T-cell (primary cell): ENCODE data around the gene PIEZO2. TPM values are rescaled to one million over a fixed set of nuclear protein-coding genes. Genes with fewer than 3 reads are reported as not detected.

Experiments
- ATAC-seq, 4 experiments: fragments of 200-7000 bp in 3 of 4; fragments of 150-1000 bp in 1 of 4; cut with Tn5 transposase; replicated peaks in 1 of 4; 1 replicate in 3 of 4; 2 replicates in 1 of 4; pipeline ENCODE4 v1.10.0; 2021; ENCODE audit warnings: moderate library complexity in 3 of 4, mild to moderate bottlenecking in 2 of 4, moderate number of reproducible peaks in 1 of 4
- CTCF ChIA-PET, 2 donors: fragments of 300-600 bp; sonication (Branson Sonifier 250); formaldehyde crosslinking; loops; one replicate each; lab custom pipeline; 2022; ENCODE audit warnings: antibody characterized with exemption in 2 of 2; lab: Charles Lee
- POLR2A ChIA-PET, 2 donors: fragments of 300-600 bp; sonication (Branson Sonifier 250); formaldehyde crosslinking; loops; one replicate each; lab custom pipeline; 2022; ENCODE audit warnings: antibody characterized with exemption in 2 of 2; lab: Charles Lee
- DNase-seq, 35 experiments: peaks; one replicate each; pipeline versions ENCODE4 v3.0.0 to v3.0.0-alpha.2; 2013 to 2023
- H3K27ac ChIP-seq: one replicate; pipeline ENCODE4 v1.5.1; 2013; ENCODE audit warnings: low read length
- H3K27me3 ChIP-seq, 2 experiments: replicated peaks in 1 of 2; 1 replicate in 1 of 2; 2 replicates in 1 of 2; pipeline versions ENCODE4 v1.6.1 to v1.7.0; 2013; ENCODE audit warnings: low read length in 1 of 2, mixed read lengths in 1 of 2; ENCODE audit not compliant: control insufficient read depth in 2 of 2, insufficient read depth in 2 of 2; ENCODE audit errors: extremely low read depth in 1 of 2
- H3K36me3 ChIP-seq, 2 donors: 1 replicate in 1 of 2; 2 replicates in 1 of 2; pipeline versions ENCODE4 v1.6.1 to v1.7.0; 2013; ENCODE audit warnings: low read length in 1 of 2; ENCODE audit not compliant: control insufficient read depth in 2 of 2, insufficient read depth in 1 of 2; ENCODE audit errors: extremely low read depth in 1 of 2
- H3K4me1 ChIP-seq, 2 experiments: 1 replicate in 1 of 2; 2 replicates in 1 of 2; pipeline versions ENCODE4 v1.6.1 to v1.7.0; 2013; ENCODE audit warnings: low read length in 2 of 2, mixed read lengths in 1 of 2; ENCODE audit not compliant: insufficient read depth in 2 of 2, control insufficient read depth in 1 of 2; ENCODE audit errors: extremely low read depth in 1 of 2
- H3K4me3 ChIP-seq, 2 donors: 1 replicate in 1 of 2; 2 replicates in 1 of 2; pipeline versions ENCODE4 v1.5.1 to v1.7.0; 2013; ENCODE audit warnings: mild to moderate bottlenecking in 2 of 2, low read length in 1 of 2, moderate library complexity in 1 of 2; ENCODE audit not compliant: control insufficient read depth in 1 of 2; ENCODE audit errors: extremely low read depth in 1 of 2
- H3K9me3 ChIP-seq: 2 replicates; pipeline ENCODE4 v1.7.0; 2013
- H3K27ac Mint-ChIP-seq, 2 donors: one replicate each; pipeline ENCODE4 v1.8.0; 2020 to 2021; ENCODE audit warnings: mild to moderate bottlenecking in 2 of 2, mixed read lengths in 2 of 2
- H3K27me3 Mint-ChIP-seq, 2 donors: one replicate each; pipeline ENCODE4 v1.8.0; 2021 to 2022; ENCODE audit warnings: mixed read lengths in 2 of 2
- H3K36me3 Mint-ChIP-seq: one replicate; pipeline ENCODE4 v1.8.0; 2021; ENCODE audit warnings: mixed read lengths
- H3K4me1 Mint-ChIP-seq, 3 donors: one replicate each; pipeline ENCODE4 v1.8.0; 2020 to 2022; ENCODE audit warnings: mixed read lengths in 3 of 3, mild to moderate bottlenecking in 1 of 3
- H3K4me3 Mint-ChIP-seq, 3 donors: one replicate each; pipeline ENCODE4 v1.8.0; 2020 to 2022; ENCODE audit warnings: mild to moderate bottlenecking in 3 of 3, mixed read lengths in 3 of 3, moderate library complexity in 3 of 3
- H3K9me3 Mint-ChIP-seq, 3 donors: one replicate each; pipeline ENCODE4 v1.8.0; 2020 to 2022; ENCODE audit warnings: mixed read lengths in 3 of 3
- WGBS: methylation state at CpG from one replicate; pipeline ENCODE4 v1.1.5; 2013; ENCODE audit warnings: missing lambda C conversion rate; ENCODE audit not compliant: insufficient coverage; 5-methylcytosine and 5-hydroxymethylcytosine counted together
- total RNA-seq, 35 experiments: library from RNA in 6 of 35; stranded (reverse) in 6 of 35; fragments of 120-200 nt in 1 of 35; gene quantifications; one replicate each; pipeline versions ENCODE4 v1.2.1 to v1.2.4 and lab custom pipeline; 2013 to 2026

The PIEZO2 gene
- total RNA-seq, 5 donors from 2014 or later (not counting 1 experiment from before 2014, with no cell fraction given) = 0.05 to 0.90 (median 0.21) TPM; not detected in 1

GRCh38 chr18:11081009-11081532 is 68.3 kb downstream of the PIEZO2 start:
- Histone ChIP-seq H3K27me3 (no peaks in the 10 kb centered on the region), H3K9me3 (no peaks in the 10 kb centered on the region), H3K27ac (no peak overlapping the region), H3K4me1 (no peaks in the 10 kb centered on the region), H3K4me3 (no peak overlapping the region), H3K36me3 (no peaks in the 10 kb centered on the region)
- ChIA-PET CTCF (interaction anchor here in 1 of 2 donors (0.7 kb wide), 1 partner anchor 9 kb away, joined by 4 read pairs; no protein-coding TSS in a partner anchor), POLR2A (no interaction called here)
- Mint-ChIP-seq H3K9me3 (no peaks in the 10 kb centered on the region), H3K4me3 (no peak overlapping the region), H3K27ac (no peak overlapping the region), H3K4me1 (no peaks in the 10 kb centered on the region), H3K27me3 (peaks cover 2 to 7% of the 10 kb centered on the region in 2 donors), H3K36me3 (no peaks in the 10 kb centered on the region)
- no CpG with 5 or more reads among the region's 2 CpGs for WGBS
- no peak for DNase-seq
- ATAC-seq = no peak

GRCh38 chr18:11078491-11078890 is 70.9 kb downstream of the PIEZO2 start:
- ChIA-PET CTCF (no interaction called here), POLR2A (no interaction called here)
- no peak overlapping the region for H3K4me3 Mint-ChIP-seq
- no peak overlapping the region for H3K4me3 ChIP-seq
- WGBS = no CpG with 5 or more reads among the region's 4 CpGs
- no peak for ATAC-seq
- H3K27ac Mint-ChIP-seq = no peak overlapping the region
- H3K4me1 Mint-ChIP-seq = no peaks in the 10 kb centered on the region
- DNase-seq = no peak
- no peaks in the 10 kb centered on the region for H3K27me3 ChIP-seq
- H3K27me3 Mint-ChIP-seq = peaks cover 2 to 7% of the 10 kb centered on the region in 2 donors
- no peak overlapping the region for H3K27ac ChIP-seq
- H3K9me3 ChIP-seq = no peaks in the 10 kb centered on the region
- no peaks in the 10 kb centered on the region for H3K36me3 Mint-ChIP-seq
- H3K4me1 ChIP-seq = no peaks in the 10 kb centered on the region
- H3K9me3 Mint-ChIP-seq = no peaks in the 10 kb centered on the region
- no peaks in the 10 kb centered on the region for H3K36me3 ChIP-seq

- Histone ChIP-seq H3K9me3 (no peaks in the 10 kb centered on the region), H3K27ac (no peak overlapping the region), H3K4me3 (no peak overlapping the region), H3K36me3 (no peaks in the 10 kb centered on the region), H3K4me1 (no peaks in the 10 kb centered on the region), H3K27me3 (no peaks in the 10 kb centered on the region)
- no peak for DNase-seq
- no peaks in the 10 kb centered on the region for H3K4me1 Mint-ChIP-seq
- ATAC-seq = no peak
- 100% methylated on average over 1 of the region's 5 CpGs for WGBS
- no peaks in the 10 kb centered on the region for H3K27me3 Mint-ChIP-seq
- ChIA-PET CTCF (no interaction called here), POLR2A (no interaction called here)
- H3K4me3 Mint-ChIP-seq = no peak overlapping the region
- H3K36me3 Mint-ChIP-seq = no peaks in the 10 kb centered on the region
- H3K27ac Mint-ChIP-seq = no peak overlapping the region
- H3K9me3 Mint-ChIP-seq = no peaks in the 10 kb centered on the region
Measured at GRCh38 chr18:11077548-11078187, 71.7 kb downstream of the PIEZO2 start.

GRCh38 chr18:11074889-11075288 is 74.5 kb downstream of the PIEZO2 start:
- no peaks in the 10 kb centered on the region for H3K4me1 ChIP-seq
- Mint-ChIP-seq H3K36me3 (no peaks in the 10 kb centered on the region), H3K27ac (no peak overlapping the region), H3K4me1 (no peaks in the 10 kb centered on the region), H3K9me3 (no peaks in the 10 kb centered on the region), H3K4me3 (no peak overlapping the region), H3K27me3 (no peaks in the 10 kb centered on the region)
- CTCF ChIA-PET = no interaction called here
- H3K36me3 ChIP-seq = no peaks in the 10 kb centered on the region
- no peaks in the 10 kb centered on the region for H3K27me3 ChIP-seq
- ATAC-seq (no peak), DNase-seq (no peak)
- H3K4me3 ChIP-seq = no peak overlapping the region
- no peaks in the 10 kb centered on the region for H3K9me3 ChIP-seq
- 60% methylated on average over 1 of the region's 5 CpGs for WGBS
- POLR2A ChIA-PET = no interaction called here
- H3K27ac ChIP-seq = no peak overlapping the region

- H3K9me3 Mint-ChIP-seq = no peaks in the 10 kb centered on the region
- ChIA-PET POLR2A (no interaction called here), CTCF (no interaction called here)
- no peaks in the 10 kb centered on the region for H3K36me3 Mint-ChIP-seq
- no peaks in the 10 kb centered on the region for H3K27me3 Mint-ChIP-seq
- 85% methylated on average over 2 of the region's 9 CpGs for WGBS
- Histone ChIP-seq H3K4me1 (no peaks in the 10 kb centered on the region), H3K27me3 (no peaks in the 10 kb centered on the region), H3K4me3 (no peak overlapping the region), H3K36me3 (no peaks in the 10 kb centered on the region), H3K9me3 (no peaks in the 10 kb centered on the region), H3K27ac (no peak overlapping the region)
- no peak overlapping the region for H3K27ac Mint-ChIP-seq
- ATAC-seq (no peak), DNase-seq (no peak)
- no peak overlapping the region for H3K4me3 Mint-ChIP-seq
- H3K4me1 Mint-ChIP-seq = no peaks in the 10 kb centered on the region
Measured at GRCh38 chr18:11073971-11074370, 75.4 kb downstream of the PIEZO2 start.

- no peaks in the 10 kb centered on the region for H3K4me1 ChIP-seq
- Mint-ChIP-seq H3K9me3 (no peaks in the 10 kb centered on the region), H3K27me3 (no peaks in the 10 kb centered on the region), H3K27ac (no peak overlapping the region), H3K36me3 (no peaks in the 10 kb centered on the region), H3K4me1 (no peaks in the 10 kb centered on the region), H3K4me3 (no peak overlapping the region)
- H3K27ac ChIP-seq = no peak overlapping the region
- no peaks in the 10 kb centered on the region for H3K9me3 ChIP-seq
- ChIA-PET CTCF (interaction anchor here in 1 of 2 donors (0.6 kb wide), 1 partner anchor 9 kb away, joined by 4 read pairs; no protein-coding TSS in a partner anchor), POLR2A (no interaction called here)
- no peak for ATAC-seq
- no peak overlapping the region for H3K4me3 ChIP-seq
- H3K36me3 ChIP-seq = no peaks in the 10 kb centered on the region
- WGBS = 89% methylated on average over 3 of the region's 5 CpGs
- no peak for DNase-seq
- no peaks in the 10 kb centered on the region for H3K27me3 ChIP-seq
Measured at GRCh38 chr18:11072632-11073031, 76.7 kb downstream of the PIEZO2 start.
